Limb (tissue), 2 donors: ENCODE measurements around the gene TPP1.

Experiments used
- DNase-seq, 2 donors: peaks; one replicate each; pipeline ENCODE4 v3.0.0-alpha.2; 2016; ENCODE audit errors: extremely low spot score in 2 of 2

TPP1 gene

GRCh38 chr11:6612213-6613041 is 6.8 kb downstream of the TPP1 start, which contains the start of gene TAF10:
TAF10 (minus strand) TSS chr11:6612216; CDS start chr11:6612189, 27 bp downstream.
- DNase-seq: peak; percentile 97

GRCh38 chr11:6611963-6612212 is 7.3 kb downstream of the TPP1 start:
- DNase-seq: no peak

- DNase-seq: no peak
These were observed 7.9 kb downstream of the TPP1 start for GRCh38 chr11:6611092-6611962.

- peak in 1 of 2 donors; percentile 26 for DNase-seq
These were observed 8.6 kb downstream of the TPP1 start for GRCh38 chr11:6610591-6610990.

GRCh38 chr11:6609502-6610015 is 9.7 kb downstream of the TPP1 start:
- no peak for DNase-seq

- DNase-seq: peak in 1 of 2 donors; percentile 27
These were observed 10.3 kb downstream of the TPP1 start for GRCh38 chr11:6608726-6609501.

- DNase-seq: no peak
These were observed 11.2 kb downstream of the TPP1 start for GRCh38 chr11:6608011-6608410.

- DNase-seq: peak in 1 of 2 donors; percentile 12
These were observed 11.9 kb downstream of the TPP1 start for GRCh38 chr11:6607190-6607795.

GRCh38 chr11:6606471-6607189 is 12.6 kb downstream of the TPP1 start:
- peak; percentile 88 to 94 for DNase-seq

- no peak for DNase-seq
These were observed 14.4 kb downstream of the TPP1 start for GRCh38 chr11:6604790-6605189.

- peak; percentile 51 to 71 for DNase-seq
These were observed 15.1 kb downstream of the TPP1 start for GRCh38 chr11:6604081-6604626.

GRCh38 chr11:6603287-6604080 is 15.7 kb downstream of the TPP1 start, which contains the start of the genes ILK and RRP8:
ILK (plus strand) TSS chr11:6603774; CDS start chr11:6604272, 498 bp downstream.
RRP8 (minus strand) TSS chr11:6603616; CDS start chr11:6603502, 114 bp downstream.
- DNase-seq: peak; percentile 92 to 93

GRCh38 chr11:6602096-6602940 is 16.9 kb downstream of the TPP1 start:
- no peak for DNase-seq

GRCh38 chr11:6601041-6601461 is 18.2 kb downstream of the TPP1 start:
- DNase-seq: no peak

- DNase-seq: no peak
These were observed 19.3 kb downstream of the TPP1 start for GRCh38 chr11:6599881-6600390.

- no peak for DNase-seq
These were observed 19.8 kb downstream of the TPP1 start for GRCh38 chr11:6599449-6599848.

GRCh38 chr11:6598555-6598954 is 20.7 kb downstream of the TPP1 start:
- no peak for DNase-seq
